Colonic mucosa (tissue), 4 donors: ENCODE data around the gene APBB1IP. TPM values are rescaled to one million over a fixed set of nuclear protein-coding genes. Genes with fewer than 3 reads are reported as not detected.

Experiments
- DNase-seq: peaks from one replicate; pipeline ENCODE4 v3.0.0-alpha.2; 2020
- H3K27ac ChIP-seq: fragments of 200-600 bp; one replicate; pipeline ENCODE4 v1.8.0; 2021
- H3K27me3 ChIP-seq: fragments of 200-600 bp; one replicate; pipeline ENCODE4 v1.8.0; 2021
- H3K36me3 ChIP-seq: fragments of 200-600 bp; one replicate; pipeline ENCODE4 v1.8.0; 2021
- H3K4me1 ChIP-seq: fragments of 200-600 bp; one replicate; pipeline ENCODE4 v1.8.0; 2021; ENCODE audit warnings: mild to moderate bottlenecking
- H3K4me3 ChIP-seq: fragments of 200-600 bp; one replicate; pipeline ENCODE4 v1.8.0; 2021
- H3K9ac ChIP-seq, 2 donors: one replicate each; pipeline ENCODE4 v1.7.0; 2013; ENCODE audit warnings: control low read depth in 2 of 2, low read depth in 2 of 2, low read length in 2 of 2
- H3K9me3 ChIP-seq: fragments of 200-600 bp; one replicate; pipeline ENCODE4 v1.8.0; 2021
- intact Hi-C: fragments of 100-400 bp; cut with DNase I; formaldehyde crosslinking; loops from one replicate; pipeline ENCODE4 v1.14.1; 2022
- total RNA-seq, 2 donors: library from RNA; stranded (reverse); fragmentation: NEBNext Ultra II Directional in 1 of 2; extraction: Animal tissue kit (Norgen Biotek cat#: 25700) in 1 of 2; gene quantifications; one replicate each; pipeline ENCODE4 v1.2.1, GENCODE V29; 2021
- TF ChIP-seq, protein P1 (sequence below): fragments of 200-600 bp; IDR thresholded peaks from one replicate; pipeline ENCODE4 v1.8.0; 2022; ENCODE audit warnings: antibody characterized with exemption, mild to moderate bottlenecking
- donor health status: healthy.
- donor health status: DM: no; HTN: no; CAD: no.
- donor health status: DM: no; HTN: no; CAD: no.

Gene APBB1IP
- total RNA-seq, 2 donors from 2014 or later = 2.1 to 2.8 TPM

DNA sequence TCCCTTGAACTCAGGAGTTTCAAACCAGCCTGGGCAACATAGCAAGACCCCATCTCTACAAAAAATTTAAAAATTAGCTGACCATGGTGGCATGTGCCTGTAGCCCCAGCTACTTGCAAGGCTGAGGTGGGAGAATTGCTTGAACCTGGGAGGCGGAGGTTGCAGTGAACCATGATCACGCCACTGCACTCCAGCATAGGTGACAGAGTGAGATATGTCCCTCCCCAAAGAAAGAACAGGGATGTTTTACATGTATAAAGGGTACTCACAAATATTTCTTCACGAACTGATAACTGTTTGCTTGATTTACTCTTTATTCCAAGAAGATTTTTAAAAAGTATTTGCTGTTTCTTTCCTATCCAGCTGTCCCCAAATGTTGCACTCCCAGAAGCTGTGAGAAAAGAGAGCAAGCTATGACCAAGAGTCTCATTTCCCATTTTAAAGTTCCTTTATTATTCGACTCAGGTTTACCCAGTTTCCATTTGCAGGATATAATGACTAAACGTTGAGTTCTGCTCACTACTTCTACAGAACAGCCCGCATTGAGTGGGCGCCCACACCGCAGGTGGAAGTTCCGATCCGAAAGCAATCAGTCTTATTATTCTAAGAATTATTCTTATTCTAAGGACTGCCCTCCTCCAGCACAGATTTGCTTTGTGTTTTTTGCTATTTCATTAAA is 90.7 kb downstream of the APBB1IP start:
- Histone ChIP-seq H3K27ac (no peak overlapping the region), H3K9ac (no peak overlapping the region), H3K9me3 (no peaks in the 10 kb centered on the region), H3K36me3 (no peaks in the 10 kb centered on the region), H3K4me1 (no peaks in the 10 kb centered on the region), H3K27me3 (no peaks in the 10 kb centered on the region), H3K4me3 (no peak overlapping the region)
- intact Hi-C loops = no loop called here
- TF ChIP-seq, protein P1, sequence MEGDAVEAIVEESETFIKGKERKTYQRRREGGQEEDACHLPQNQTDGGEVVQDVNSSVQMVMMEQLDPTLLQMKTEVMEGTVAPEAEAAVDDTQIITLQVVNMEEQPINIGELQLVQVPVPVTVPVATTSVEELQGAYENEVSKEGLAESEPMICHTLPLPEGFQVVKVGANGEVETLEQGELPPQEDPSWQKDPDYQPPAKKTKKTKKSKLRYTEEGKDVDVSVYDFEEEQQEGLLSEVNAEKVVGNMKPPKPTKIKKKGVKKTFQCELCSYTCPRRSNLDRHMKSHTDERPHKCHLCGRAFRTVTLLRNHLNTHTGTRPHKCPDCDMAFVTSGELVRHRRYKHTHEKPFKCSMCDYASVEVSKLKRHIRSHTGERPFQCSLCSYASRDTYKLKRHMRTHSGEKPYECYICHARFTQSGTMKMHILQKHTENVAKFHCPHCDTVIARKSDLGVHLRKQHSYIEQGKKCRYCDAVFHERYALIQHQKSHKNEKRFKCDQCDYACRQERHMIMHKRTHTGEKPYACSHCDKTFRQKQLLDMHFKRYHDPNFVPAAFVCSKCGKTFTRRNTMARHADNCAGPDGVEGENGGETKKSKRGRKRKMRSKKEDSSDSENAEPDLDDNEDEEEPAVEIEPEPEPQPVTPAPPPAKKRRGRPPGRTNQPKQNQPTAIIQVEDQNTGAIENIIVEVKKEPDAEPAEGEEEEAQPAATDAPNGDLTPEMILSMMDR = no peak
- no peak for DNase-seq

DNA sequence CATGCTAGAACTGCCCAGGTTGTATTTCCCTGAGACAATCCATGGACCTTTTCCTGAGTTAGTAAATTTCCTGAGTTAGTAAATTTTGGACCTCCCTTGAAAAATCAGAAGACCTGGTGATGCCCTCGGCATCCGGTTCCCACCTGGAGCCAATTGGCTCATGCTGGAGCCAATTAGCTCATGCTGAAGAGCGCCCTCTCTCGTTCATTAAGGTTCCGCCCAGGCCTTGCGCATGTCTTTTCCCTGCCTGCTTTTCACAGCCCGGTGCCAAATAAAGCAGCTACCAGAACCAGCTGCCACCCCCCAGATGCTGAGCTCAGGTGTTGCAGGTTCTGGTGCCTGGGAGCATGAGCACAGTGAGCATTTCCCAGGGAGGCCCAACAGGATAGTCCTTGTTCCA is 96.2 kb downstream of the APBB1IP start:
- Histone ChIP-seq H3K9ac (no peak overlapping the region), H3K27me3 (no peaks in the 10 kb centered on the region), H3K9me3 (no peaks in the 10 kb centered on the region), H3K36me3 (no peaks in the 10 kb centered on the region), H3K4me3 (no peak overlapping the region), H3K27ac (no peak overlapping the region), H3K4me1 (no peaks in the 10 kb centered on the region)
- intact Hi-C loops = no loop called here
- DNase-seq = no peak
- TF ChIP-seq, protein P1 = no peak

DNA sequence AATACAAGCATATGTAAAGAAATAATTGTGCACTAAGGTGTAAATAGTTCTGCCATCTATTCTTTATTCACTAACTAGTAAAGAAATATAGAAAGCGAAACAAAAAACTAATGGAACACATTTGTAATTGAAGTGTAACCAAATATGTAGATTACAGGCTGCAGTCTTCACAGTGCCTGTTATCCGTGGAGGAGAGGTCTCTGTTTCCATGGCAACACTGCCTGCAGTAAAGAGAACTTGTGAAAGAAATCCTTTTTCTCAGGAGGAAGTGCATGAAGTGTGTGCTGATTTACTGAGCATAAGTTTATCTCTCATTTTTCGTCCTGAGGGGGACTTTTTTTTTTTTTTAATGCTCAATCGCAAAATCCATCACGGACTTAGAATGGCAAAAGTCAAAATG is 102.5 kb downstream of the APBB1IP start:
- H3K9ac ChIP-seq = no peak overlapping the region
- H3K4me3 ChIP-seq = no peak overlapping the region
- no peaks in the 10 kb centered on the region for H3K4me1 ChIP-seq
- H3K36me3 ChIP-seq = no peaks in the 10 kb centered on the region
- TF ChIP-seq, protein P1 = no peak
- DNase-seq = no peak
- intact Hi-C loops = no loop called here
- H3K27me3 ChIP-seq = no peaks in the 10 kb centered on the region
- H3K27ac ChIP-seq = no peak overlapping the region
- no peaks in the 10 kb centered on the region for H3K9me3 ChIP-seq

DNA sequence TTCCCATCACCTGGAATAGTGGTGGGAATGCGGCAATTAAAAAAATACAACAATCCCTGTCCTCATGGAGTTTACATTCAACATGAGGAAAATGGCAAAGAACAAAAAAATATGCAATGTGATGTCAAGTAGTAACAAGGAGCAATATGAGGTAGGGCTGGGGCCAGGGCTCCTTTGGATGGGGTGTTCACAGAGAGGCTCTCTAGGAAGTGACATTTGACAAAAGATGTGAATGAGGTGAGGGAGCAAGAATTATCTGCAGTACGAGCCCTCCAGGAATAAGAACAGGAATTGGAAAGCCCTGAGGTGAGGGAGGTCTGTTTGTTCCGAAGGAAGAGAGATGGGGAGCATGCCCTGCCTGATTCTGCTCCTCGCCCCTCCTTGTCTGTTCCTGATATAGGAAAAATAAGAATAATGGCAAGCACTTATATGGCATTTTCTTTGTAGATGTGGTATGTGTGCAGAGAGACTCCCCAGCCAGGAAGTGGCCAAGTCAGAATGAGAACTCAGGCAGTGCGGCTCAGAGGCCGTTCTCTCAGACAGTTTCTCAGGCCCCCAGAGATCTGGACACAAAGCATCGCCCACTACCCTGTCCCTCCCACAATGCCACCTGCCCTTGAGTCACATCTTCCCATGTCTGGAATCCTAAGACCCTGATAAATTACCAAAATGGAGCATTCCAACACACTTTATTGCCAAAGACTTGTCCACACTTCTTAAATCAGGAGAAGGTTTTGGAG is 105.6 kb downstream of the APBB1IP start:
- H3K9me3 ChIP-seq = no peaks in the 10 kb centered on the region
- DNase-seq = no peak
- TF ChIP-seq, protein P1 = no peak
- no peaks in the 10 kb centered on the region for H3K27me3 ChIP-seq
- no peak overlapping the region for H3K4me3 ChIP-seq
- no peak overlapping the region for H3K27ac ChIP-seq
- no peak overlapping the region for H3K9ac ChIP-seq
- intact Hi-C loops = no loop called here
- H3K36me3 ChIP-seq = no peaks in the 10 kb centered on the region
- no peaks in the 10 kb centered on the region for H3K4me1 ChIP-seq

DNA sequence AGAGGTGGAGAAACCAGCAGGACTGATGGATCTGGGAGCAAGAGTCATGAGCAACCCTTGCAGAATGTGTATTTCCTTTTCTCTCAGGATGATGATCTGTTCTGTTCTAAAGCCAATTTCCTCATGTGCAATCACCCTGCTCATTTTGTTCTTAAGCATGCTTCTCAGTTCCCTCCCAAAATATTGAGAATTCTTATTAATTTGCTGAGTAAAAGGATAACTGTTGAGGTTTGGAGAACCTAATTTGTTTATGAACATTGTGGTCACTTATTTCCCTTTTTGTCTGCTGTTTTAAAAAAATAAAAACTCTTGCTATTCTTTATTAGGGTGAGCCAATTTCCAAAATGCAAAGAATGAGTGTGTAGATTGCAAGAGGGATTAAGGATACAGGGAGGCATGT is 106.8 kb downstream of the APBB1IP start:
- no peak overlapping the region for H3K4me3 ChIP-seq
- no peak for DNase-seq
- no peak overlapping the region for H3K9ac ChIP-seq
- H3K27me3 ChIP-seq = no peaks in the 10 kb centered on the region
- intact Hi-C loops = no loop called here
- no peak overlapping the region for H3K27ac ChIP-seq
- H3K36me3 ChIP-seq = no peaks in the 10 kb centered on the region
- TF ChIP-seq, protein P1 = no peak
- no peaks in the 10 kb centered on the region for H3K4me1 ChIP-seq
- no peaks in the 10 kb centered on the region for H3K9me3 ChIP-seq
